HCT116 (cell line): ENCODE data around the gene BACE1.

Source experiments
- JUND ChIP-seq: IDR thresholded peaks from 2 replicates; pipeline ENCODE4 v1.6.1; 2012
- REST ChIP-seq: IDR thresholded peaks from 2 replicates; pipeline ENCODE4 v1.6.1; 2012; ENCODE audit warnings: low read depth

- TF ChIP-seq REST (no peak), JUND (no peak)
Measured at GRCh38 chr11:117305145-117305544, 10.9 kb downstream of the BACE1 start.
